Measurements from ENCODE around the gene STX5. TPM values are rescaled to one million over a fixed set of nuclear protein-coding genes. Genes with fewer than 3 reads are reported as not detected.
"Not testable (repeated sequence)": the region's sequence is repeated elsewhere in the genome, so short reads cannot be mapped to it uniquely, and the experiment has no call there.

Gene STX5
- total and polyA plus RNA-seq, 9 of the 15 experiments (the other 6 are each of a cell fraction or from before 2014, with no cell fraction given), result 2.8 to 28.6 (median 23.7) TPM

- DNase-seq (ENCODE audit: extremely low read depth in 1 of 4, low spot score in 3 of 4); H2AFZ ChIP-seq (ENCODE audit: low read depth, low read length); H3K27ac ChIP-seq (ENCODE audit: extremely low read depth, low read depth, low read length); CTCF ChIA-PET (ENCODE audit: low intra/inter-chr PET ratio); H3K9me3 ChIP-seq (replicated peaks; ENCODE audit: control insufficient read depth, insufficient read depth, low read depth, low read length); H4K20me1 ChIP-seq (replicated peaks; ENCODE audit: control insufficient read depth, insufficient read depth, low read length); H3K27me3 ChIP-seq (ENCODE audit: control insufficient read depth in 2 of 2, insufficient read depth in 2 of 2, low read length in 2 of 2); BruUV-seq (replicated peaks); ATAC-seq; in situ Hi-C loops (cut with MboI); H3K9me1 ChIP-seq (ENCODE audit: control insufficient read depth, insufficient read depth, low read length); FAIRE-seq: not testable (repeated sequence)
- H3K4me3 ChIP-seq, result peak overlapping the region; percentile 77
- peaks cover 22% of the 10 kb centered on the region for H3K36me3 ChIP-seq (ENCODE audit: control insufficient read depth, insufficient read depth, low read length)
- WGBS (ENCODE audit: insufficient coverage, low coverage, missing lambda C conversion rate), result 17% methylated on average over 9 of the region's 9 CpGs
- peak overlapping the region in 1 of 2 experiments; percentile 77; a peak in 2 of 4 replicates for H3K9ac ChIP-seq (ENCODE audit: insufficient read depth in 1 of 2, low read depth in 2 of 2, low read length in 2 of 2)
- intact Hi-C loops (cut with micrococcal nuclease), result loop anchor here (5.0 to 10.0 kb wide), 2 partner anchors 34 to 366 kb away; partner anchors contain the start of genes HNRNPUL2 and TTC9C
- peaks cover 10 to 15% of the 10 kb centered on the region in 2 experiments; a peak in 4 of 5 replicates for H3K4me1 ChIP-seq (replicated peaks in 1 of 2; ENCODE audit: control insufficient read depth in 2 of 2, insufficient read depth in 2 of 2, low read length in 2 of 2)
- POLR2A ChIA-PET, result interaction anchor here (0.6 to 1.9 kb wide), 11 partner anchors 8 to 194 kb away, joined by 3 to 10 read pairs (median 4); partner anchors contain the start of genes C11orf98, CSKMT, TAF6L and TMEM179B
- H3K4me2 ChIP-seq (ENCODE audit: insufficient read depth, low read length), result peak overlapping the region; percentile 88
- TF ChIP-seq DACH1 (IDR thresholded peaks at IDR 0.05; ENCODE audit: partially characterized antibody), result peak; percentile 100
- peak; percentile 96 for TF ChIP-seq GATA2 (CRISPR knock-in tag; IDR thresholded peaks at IDR 0.05)
- TF ChIP-seq FOXK1 (CRISPR knock-in tag; IDR thresholded peaks at IDR 0.05; ENCODE audit: borderline replicate concordance), result peak; percentile 86; the same call in 1 of the 2 replicates
- TF ChIP-seq FOXP1 (CRISPR knock-in tag; IDR thresholded peaks at IDR 0.05), result peak; percentile 35; the same call in 1 of the 2 replicates
- peak; percentile 22; the same call in 1 of the 2 replicates for TF ChIP-seq DPF2 (IDR thresholded peaks at IDR 0.05)
- peak; percentile 71 for TF ChIP-seq HDAC2 (IDR thresholded peaks at IDR 0.05)
- peak in 1 of 2 experiments; percentile 51; a peak in 1 of 4 replicates for TF ChIP-seq KDM1A (IDR thresholded peaks at IDR 0.05)
- peak; percentile 95 for TF ChIP-seq MTA1 (IDR thresholded peaks at IDR 0.05; ENCODE audit: borderline replicate concordance)
- 0 out of 2 replicates have a peak, but pooled peaks have one; percentile 29 for TF ChIP-seq MTA2 (IDR thresholded peaks at IDR 0.05; ENCODE audit: low read depth)
- TF ChIP-seq, protein P1, sequence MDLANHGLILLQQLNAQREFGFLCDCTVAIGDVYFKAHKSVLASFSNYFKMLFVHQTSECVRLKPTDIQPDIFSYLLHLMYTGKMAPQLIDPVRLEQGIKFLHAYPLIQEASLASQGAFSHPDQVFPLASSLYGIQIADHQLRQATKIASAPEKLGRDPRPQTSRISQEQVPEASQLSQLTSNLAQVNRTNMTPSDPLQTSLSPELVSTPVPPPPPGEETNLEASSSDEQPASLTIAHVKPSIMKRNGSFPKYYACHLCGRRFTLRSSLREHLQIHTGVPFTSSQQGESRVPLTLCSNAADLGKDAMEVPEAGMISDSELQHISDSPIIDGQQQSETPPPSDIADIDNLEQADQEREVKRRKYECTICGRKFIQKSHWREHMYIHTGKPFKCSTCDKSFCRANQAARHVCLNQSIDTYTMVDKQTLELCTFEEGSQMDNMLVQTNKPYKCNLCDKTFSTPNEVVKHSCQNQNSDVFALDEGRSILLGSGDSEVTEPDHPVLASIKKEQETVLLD (IDR thresholded peaks at IDR 0.05), result peak; percentile 97
- TF ChIP-seq GATAD2A (IDR thresholded peaks at IDR 0.05), result peak; percentile 97
- peak in 1 of 2 experiments; percentile 97; a peak in 2 of 4 replicates for TF ChIP-seq MCM7 (IDR thresholded peaks at IDR 0.05)
- peak; percentile 91 for TF ChIP-seq BCOR (IDR thresholded peaks at IDR 0.05)
- TF ChIP-seq MTA3 (IDR thresholded peaks at IDR 0.05; ENCODE audit: borderline replicate concordance), result peak; percentile 49; the same call in 1 of the 2 replicates
- TF ChIP-seq HDAC1 (IDR thresholded peaks at IDR 0.05), result peak in 1 of 2 experiments; percentile 50; a peak in 3 of 4 replicates
- peak; percentile 16; the same call in 1 of the 2 replicates for TF ChIP-seq CC2D1A (IDR thresholded peaks at IDR 0.05)
- TF ChIP-seq GATAD2B (IDR thresholded peaks at IDR 0.05; ENCODE audit: borderline replicate concordance), result peak; percentile 100
- TF ChIP-seq SMARCA4 (IDR thresholded peaks at IDR 0.05), result peak; percentile 53; the same call in 1 of the 2 replicates
- TF ChIP-seq TRIM24 (IDR thresholded peaks at IDR 0.05), result 0 out of 4 replicates have a peak, but pooled peaks of 1 of the 2 experiments have one; percentile 27
- TF ChIP-seq ZFX (CRISPR knock-in tag; IDR thresholded peaks at IDR 0.05), result 0 out of 2 replicates have a peak, but pooled peaks have one; percentile 2
- TF ChIP-seq SMARCE1 (IDR thresholded peaks at IDR 0.05), result peak; percentile 16; the same call in 1 of the 2 replicates
- peaks cover 16% of the 10 kb centered on the region for H3K79me2 ChIP-seq (ENCODE audit: control insufficient read depth, insufficient read depth, low read length)
Observed at GRCh38 chr11:62760867-62761227, 71.0 kb downstream of the STX5 start.

All from K562 (cell line).